ENCODE results near the gene GSAP. TPM values are rescaled to one million over a fixed set of nuclear protein-coding genes. Genes with fewer than 3 reads are reported as not detected.

GSAP gene
- total and polyA plus RNA-seq, 2 donors (not counting 1 experiment from before 2014, with no cell fraction given): 4.4 to 21.5 TPM

DNA sequence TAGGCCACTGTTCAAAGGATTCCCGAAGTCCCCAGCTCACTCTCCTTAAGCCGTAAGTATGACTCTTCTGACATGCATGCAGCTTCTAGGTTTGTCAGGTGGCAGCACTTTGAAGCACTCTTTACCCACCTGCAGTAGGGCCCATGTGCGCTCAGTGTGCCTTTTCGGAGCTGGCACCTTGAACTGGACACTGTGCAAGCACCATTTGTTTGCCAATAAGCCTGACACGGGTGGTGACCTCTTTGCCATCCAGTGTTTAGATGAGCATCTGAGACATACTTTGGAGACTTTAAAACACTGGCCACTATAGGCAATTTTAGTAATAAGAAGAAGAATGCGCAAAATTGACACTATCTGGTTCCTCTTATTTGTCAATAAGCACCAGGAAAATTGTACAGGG, 45.7 kb upstream of the GSAP start:
- H3K4me2 ChIP-seq (ENCODE audit: extremely low read depth, insufficient read depth, low read length): no peak overlapping the region
- H3K36me3 ChIP-seq (ENCODE audit: control insufficient read depth, insufficient read depth, low read length): no peaks in the 10 kb centered on the region
- H3K4me3 ChIP-seq (replicated peaks in 1 of 4; ENCODE audit: control extremely low read depth in 1 of 4, insufficient read depth in 1 of 4, low read depth in 3 of 4, low read length in 4 of 4): no peak overlapping the region
- no peak overlapping the region for H2AFZ ChIP-seq (ENCODE audit: low read length)
- no peaks in the 10 kb centered on the region for H4K20me1 ChIP-seq (ENCODE audit: control insufficient read depth, extremely low read depth, insufficient read depth, low read length)
- H3K9me3 ChIP-seq (ENCODE audit: control insufficient read depth, insufficient read depth, low read depth, low read length): no peaks in the 10 kb centered on the region
- H3K27me3 ChIP-seq (ENCODE audit: control insufficient read depth, insufficient read depth, low read length): no peaks in the 10 kb centered on the region
- no peak overlapping the region for H3K27ac ChIP-seq (ENCODE audit: insufficient read depth, low read length)
- DNase-seq (ENCODE audit: low read depth in 2 of 2): no peak
- H3K9ac ChIP-seq (ENCODE audit: insufficient read depth, low read length): no peak overlapping the region
- no peaks in the 10 kb centered on the region for H3K79me2 ChIP-seq (ENCODE audit: control insufficient read depth, insufficient read depth, low read length)
- TF ChIP-seq, protein P1, sequence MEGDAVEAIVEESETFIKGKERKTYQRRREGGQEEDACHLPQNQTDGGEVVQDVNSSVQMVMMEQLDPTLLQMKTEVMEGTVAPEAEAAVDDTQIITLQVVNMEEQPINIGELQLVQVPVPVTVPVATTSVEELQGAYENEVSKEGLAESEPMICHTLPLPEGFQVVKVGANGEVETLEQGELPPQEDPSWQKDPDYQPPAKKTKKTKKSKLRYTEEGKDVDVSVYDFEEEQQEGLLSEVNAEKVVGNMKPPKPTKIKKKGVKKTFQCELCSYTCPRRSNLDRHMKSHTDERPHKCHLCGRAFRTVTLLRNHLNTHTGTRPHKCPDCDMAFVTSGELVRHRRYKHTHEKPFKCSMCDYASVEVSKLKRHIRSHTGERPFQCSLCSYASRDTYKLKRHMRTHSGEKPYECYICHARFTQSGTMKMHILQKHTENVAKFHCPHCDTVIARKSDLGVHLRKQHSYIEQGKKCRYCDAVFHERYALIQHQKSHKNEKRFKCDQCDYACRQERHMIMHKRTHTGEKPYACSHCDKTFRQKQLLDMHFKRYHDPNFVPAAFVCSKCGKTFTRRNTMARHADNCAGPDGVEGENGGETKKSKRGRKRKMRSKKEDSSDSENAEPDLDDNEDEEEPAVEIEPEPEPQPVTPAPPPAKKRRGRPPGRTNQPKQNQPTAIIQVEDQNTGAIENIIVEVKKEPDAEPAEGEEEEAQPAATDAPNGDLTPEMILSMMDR (conservative IDR thresholded peaks at IDR 0.05 in 1 of 2, IDR thresholded peaks at IDR 0.05 in 1 of 2; ENCODE audit: low read depth in 1 of 2, low read length in 2 of 2): no peak
- no peak for TF ChIP-seq EZH2 (IDR thresholded peaks at IDR 0.05; ENCODE audit: low read length, missing control alignments)
- peaks cover 5% of the 10 kb centered on the region for H3K4me1 ChIP-seq (ENCODE audit: control insufficient read depth, extremely low read depth, insufficient read depth, low read length)

GRCh38 chr7:77461246-77461645, 45.1 kb upstream of the GSAP start:
- no peaks in the 10 kb centered on the region for H3K27me3 ChIP-seq (ENCODE audit: control insufficient read depth, insufficient read depth, low read length)
- no peak overlapping the region for H3K4me3 ChIP-seq (replicated peaks in 1 of 4; ENCODE audit: control extremely low read depth in 1 of 4, insufficient read depth in 1 of 4, low read depth in 3 of 4, low read length in 4 of 4)
- no peaks in the 10 kb centered on the region for H4K20me1 ChIP-seq (ENCODE audit: control insufficient read depth, extremely low read depth, insufficient read depth, low read length)
- no peaks in the 10 kb centered on the region for H3K9me3 ChIP-seq (ENCODE audit: control insufficient read depth, insufficient read depth, low read depth, low read length)
- H3K9ac ChIP-seq (ENCODE audit: insufficient read depth, low read length): no peak overlapping the region
- no peak for DNase-seq (ENCODE audit: low read depth in 2 of 2)
- no peaks in the 10 kb centered on the region for H3K36me3 ChIP-seq (ENCODE audit: control insufficient read depth, insufficient read depth, low read length)
- no peak for TF ChIP-seq EZH2 (IDR thresholded peaks at IDR 0.05; ENCODE audit: low read length, missing control alignments)
- TF ChIP-seq, protein P1 (conservative IDR thresholded peaks at IDR 0.05 in 1 of 2, IDR thresholded peaks at IDR 0.05 in 1 of 2; ENCODE audit: low read depth in 1 of 2, low read length in 2 of 2): no peak
- H3K4me2 ChIP-seq (ENCODE audit: extremely low read depth, insufficient read depth, low read length): no peak overlapping the region
- H2AFZ ChIP-seq (ENCODE audit: low read length): no peak overlapping the region
- H3K4me1 ChIP-seq (ENCODE audit: control insufficient read depth, extremely low read depth, insufficient read depth, low read length): peaks cover 5% of the 10 kb centered on the region
- H3K27ac ChIP-seq (ENCODE audit: insufficient read depth, low read length): no peak overlapping the region
- no peaks in the 10 kb centered on the region for H3K79me2 ChIP-seq (ENCODE audit: control insufficient read depth, insufficient read depth, low read length)

- H3K4me3 ChIP-seq (replicated peaks in 1 of 4; ENCODE audit: control extremely low read depth in 1 of 4, insufficient read depth in 1 of 4, low read depth in 3 of 4, low read length in 4 of 4): no peak overlapping the region
- TF ChIP-seq, protein P1 (conservative IDR thresholded peaks at IDR 0.05 in 1 of 2, IDR thresholded peaks at IDR 0.05 in 1 of 2; ENCODE audit: low read depth in 1 of 2, low read length in 2 of 2): no peak
- no peak for TF ChIP-seq EZH2 (IDR thresholded peaks at IDR 0.05; ENCODE audit: low read length, missing control alignments)
- DNase-seq (ENCODE audit: low read depth in 2 of 2): no peak
Measured at GRCh38 chr7:77460057-77460486, 43.9 kb upstream of the GSAP start.

More at GRCh38 chr7:77460057-77460486, 43.9 kb upstream of the GSAP start:
- Histone ChIP-seq H2AFZ (ENCODE audit: low read length) (no peak overlapping the region), H3K36me3 (ENCODE audit: control insufficient read depth, insufficient read depth, low read length) (no peaks in the 10 kb centered on the region), H3K27ac (ENCODE audit: insufficient read depth, low read length) (no peak overlapping the region), H3K9me3 (ENCODE audit: control insufficient read depth, insufficient read depth, low read depth, low read length) (no peaks in the 10 kb centered on the region), H3K79me2 (ENCODE audit: control insufficient read depth, insufficient read depth, low read length) (no peaks in the 10 kb centered on the region), H3K4me2 (ENCODE audit: extremely low read depth, insufficient read depth, low read length) (no peak overlapping the region), H4K20me1 (ENCODE audit: control insufficient read depth, extremely low read depth, insufficient read depth, low read length) (no peaks in the 10 kb centered on the region), H3K27me3 (ENCODE audit: control insufficient read depth, insufficient read depth, low read length) (no peaks in the 10 kb centered on the region), H3K9ac (ENCODE audit: insufficient read depth, low read length) (no peak overlapping the region), H3K4me1 (ENCODE audit: control insufficient read depth, extremely low read depth, insufficient read depth, low read length) (peaks cover 5% of the 10 kb centered on the region)

All from fibroblast of lung (primary cell).